Nucleus accumbens (tissue), 56 donors: Measurements from ENCODE around the gene ZNF117.
"Not testable (repeated sequence)": the region's sequence is repeated elsewhere in the genome, so short reads cannot be mapped to it uniquely, and the experiment has no call there.

ENCODE experiments used
- DNase-seq, 56 donors: peaks; one replicate each; lab custom pipeline; 2025; lab: John Stamatoyannopoulos, UW

The ZNF117 gene

GRCh38 chr7:64928252-64929187, 62.3 kb downstream of the ZNF117 start:
- DNase-seq, result not testable (repeated sequence)
